ENCODE results near the gene RBPJ. TPM values are rescaled to one million over a fixed set of nuclear protein-coding genes. Genes with fewer than 3 reads are reported as not detected.

Gene RBPJ
- total RNA-seq, 1 donor from 2014 or later, result 120 TPM

- Mint-ChIP-seq H3K4me1 (peaks cover 11% of the 10 kb centered on the region), H3K27ac (no peak overlapping the region), H3K4me3 (no peak overlapping the region), H3K27me3 (ENCODE audit: insufficient read depth, low read depth) (peaks cover 4% of the 10 kb centered on the region), H3K9me3 (peaks cover 8% of the 10 kb centered on the region), H3K36me3 (no peaks in the 10 kb centered on the region)
- H4K20me1 ChIP-seq (ENCODE audit: low read depth), result no peaks in the 10 kb centered on the region
- no peak overlapping the region for H3K9ac ChIP-seq
- H2AFZ ChIP-seq (replicated peaks), result no peak overlapping the region
- H3K36me3 ChIP-seq, result no peaks in the 10 kb centered on the region
- H3K27ac ChIP-seq, result no peak overlapping the region
- no peaks in the 10 kb centered on the region for H3K79me2 ChIP-seq (ENCODE audit: low read depth)
- no peaks in the 10 kb centered on the region for H3F3A ChIP-seq (ENCODE audit: low read depth)
- no peak overlapping the region for H3K4me2 ChIP-seq
- DNase-seq (ENCODE audit: low spot score), result no peak
- H3K4me3 ChIP-seq, result no peak overlapping the region
- H3K9me3 ChIP-seq (ENCODE audit: low read depth), result no peaks in the 10 kb centered on the region
- TF ChIP-seq EZH2 (IDR thresholded peaks at IDR 0.05) (no peak), CTCF (IDR thresholded peaks at IDR 0.05) (no peak), EZH2phosphoT487 (IDR thresholded peaks at IDR 0.05) (no peak)
- H3K4me1 ChIP-seq, result no peaks in the 10 kb centered on the region
- no peaks in the 10 kb centered on the region for H3K27me3 ChIP-seq
These were observed 134.8 kb downstream of the RBPJ start for GRCh38 chr4:26455571-26455970.

- no peaks in the 10 kb centered on the region for H3K36me3 ChIP-seq
These were observed 136.6 kb downstream of the RBPJ start for GRCh38 chr4:26457412-26457811.

GRCh38 chr4:26458157-26458561 lies 137.3 kb downstream of the RBPJ start:
- H3K27me3 ChIP-seq, result no peaks in the 10 kb centered on the region
- no peaks in the 10 kb centered on the region for H4K20me1 ChIP-seq (ENCODE audit: low read depth)
- Mint-ChIP-seq H3K36me3 (no peaks in the 10 kb centered on the region), H3K9me3 (peaks cover 8% of the 10 kb centered on the region), H3K4me1 (peaks cover 3% of the 10 kb centered on the region), H3K27me3 (ENCODE audit: insufficient read depth, low read depth) (peaks cover 4% of the 10 kb centered on the region), H3K27ac (no peak overlapping the region), H3K4me3 (no peak overlapping the region)
- no peak overlapping the region for H3K4me2 ChIP-seq
- no peaks in the 10 kb centered on the region for H3F3A ChIP-seq (ENCODE audit: low read depth)
- DNase-seq (ENCODE audit: low spot score), result no peak
- H3K27ac ChIP-seq, result no peak overlapping the region
- H3K9me3 ChIP-seq (ENCODE audit: low read depth), result no peaks in the 10 kb centered on the region
- H3K4me3 ChIP-seq, result no peak overlapping the region
- H3K9ac ChIP-seq, result no peak overlapping the region
- no peak overlapping the region for H2AFZ ChIP-seq (replicated peaks)
- H3K36me3 ChIP-seq, result no peaks in the 10 kb centered on the region
- no peaks in the 10 kb centered on the region for H3K79me2 ChIP-seq (ENCODE audit: low read depth)
- TF ChIP-seq CTCF (IDR thresholded peaks at IDR 0.05) (no peak), EZH2phosphoT487 (IDR thresholded peaks at IDR 0.05) (no peak)
- no peaks in the 10 kb centered on the region for H3K4me1 ChIP-seq

More at GRCh38 chr4:26457412-26457811, 136.6 kb downstream of the RBPJ start:
- H4K20me1 ChIP-seq (ENCODE audit: low read depth), result no peaks in the 10 kb centered on the region
- no peaks in the 10 kb centered on the region for H3K9me3 ChIP-seq (ENCODE audit: low read depth)
- peaks cover 9% of the 10 kb centered on the region for H3K4me1 Mint-ChIP-seq
- no peak overlapping the region for H3K27ac Mint-ChIP-seq
- H3K4me3 ChIP-seq, result no peak overlapping the region
- no peaks in the 10 kb centered on the region for H3K4me1 ChIP-seq
- H2AFZ ChIP-seq (replicated peaks), result no peak overlapping the region
- no peak overlapping the region for H3K9ac ChIP-seq
- H3K27ac ChIP-seq, result no peak overlapping the region
- no peaks in the 10 kb centered on the region for H3F3A ChIP-seq (ENCODE audit: low read depth)
- H3K36me3 Mint-ChIP-seq, result no peaks in the 10 kb centered on the region
- no peak overlapping the region for H3K4me2 ChIP-seq
- no peaks in the 10 kb centered on the region for H3K27me3 ChIP-seq
- TF ChIP-seq EZH2phosphoT487 (IDR thresholded peaks at IDR 0.05), result no peak
- no peak for TF ChIP-seq EZH2 (IDR thresholded peaks at IDR 0.05)
- TF ChIP-seq CTCF (IDR thresholded peaks at IDR 0.05), result no peak
- no peaks in the 10 kb centered on the region for H3K79me2 ChIP-seq (ENCODE audit: low read depth)
- peaks cover 4% of the 10 kb centered on the region for H3K27me3 Mint-ChIP-seq (ENCODE audit: insufficient read depth, low read depth)
- no peak for DNase-seq (ENCODE audit: low spot score)
- H3K4me3 Mint-ChIP-seq, result no peak overlapping the region
- peaks cover 8% of the 10 kb centered on the region for H3K9me3 Mint-ChIP-seq
